BLaER1 treated with 17β-estradiol and CSF1 and Interleukin-3, amounts not matched to agents 10 nM and 100 nM (cell line): ENCODE data around the gene LIX1L.
A peak's percentile ranks its signal among the peaks of the same experiment; 100 is the strongest.

Experiments used
- H3K27ac ChIP-seq, 11 experiments: shearing (Covaris generic); formaldehyde crosslinking; 2 replicates each; pipeline ENCODE4 v1.8.1; 2022
- H3K27me3 ChIP-seq, 11 experiments: shearing (Covaris generic); formaldehyde crosslinking; 2 replicates each; pipeline ENCODE4 v1.8.1; 2022
- H3K36me3 ChIP-seq, 11 experiments: shearing (Covaris generic); formaldehyde crosslinking; 2 replicates each; pipeline ENCODE4 v1.8.1; 2022
- H3K4me1 ChIP-seq, 10 experiments: shearing (Covaris generic); formaldehyde crosslinking; 2 replicates each; pipeline ENCODE4 v1.8.1; 2022
- H3K4me2 ChIP-seq, 11 experiments: shearing (Covaris generic); formaldehyde crosslinking; 2 replicates each; pipeline ENCODE4 v1.8.1; 2022
- H3K4me3 ChIP-seq, 10 experiments: shearing (Covaris generic); formaldehyde crosslinking; 2 replicates each; pipeline ENCODE4 v1.8.1; 2022
- H3K9ac ChIP-seq, 11 experiments: shearing (Covaris generic); formaldehyde crosslinking; 2 replicates each; pipeline ENCODE4 v1.8.1; 2022
- H3K9me3 ChIP-seq, 11 experiments: shearing (Covaris generic); formaldehyde crosslinking; replicated peaks in 1 of 11; 2 replicates each; pipeline ENCODE4 v1.8.1; 2022
- H4K20me1 ChIP-seq, 11 experiments: shearing (Covaris generic); formaldehyde crosslinking; 2 replicates each; pipeline ENCODE4 v1.8.1; 2022
- Cebpa-rat ChIP-seq, 11 experiments: shearing (Covaris generic); IDR thresholded peaks; 2 replicates each; pipeline ENCODE4 v1.8.1; 2022

LIX1L gene

DNA sequence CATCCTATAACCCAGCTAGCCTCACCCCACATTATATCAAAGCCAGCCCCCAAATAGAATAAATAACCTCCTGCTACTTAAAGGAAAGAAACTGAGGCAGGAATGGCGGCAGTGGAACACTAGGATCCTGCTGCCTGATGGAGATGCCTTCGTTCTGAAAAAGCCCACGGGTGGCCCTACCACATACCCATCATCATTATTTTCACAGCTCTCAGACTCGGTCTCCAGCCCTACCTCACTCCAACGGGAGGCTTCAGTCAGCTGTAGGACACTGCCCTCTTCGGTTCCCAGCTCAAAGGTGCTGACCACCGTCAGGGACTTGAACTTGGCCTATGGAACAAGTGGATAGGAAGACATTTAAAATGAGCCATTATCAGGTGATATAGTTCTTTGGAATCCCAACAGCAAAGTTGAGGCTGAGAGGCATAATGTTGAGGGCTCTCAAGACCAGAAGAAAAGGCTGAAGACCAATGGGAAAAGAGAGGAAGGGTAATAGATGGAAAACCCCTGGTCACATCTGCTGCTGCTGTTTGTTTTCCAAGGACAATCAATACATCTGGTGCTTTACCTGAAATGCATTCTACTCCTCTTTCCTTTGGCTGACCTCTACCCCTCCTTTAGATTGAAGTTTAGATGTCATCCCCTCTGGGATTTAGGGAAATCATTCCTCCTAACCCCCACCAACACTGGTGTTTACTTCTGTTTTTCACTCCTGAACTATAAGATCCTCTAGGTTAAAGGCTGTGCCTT is 64.3 kb downstream of the LIX1L start:
- Histone ChIP-seq H3K27ac (no peak overlapping the region), H3K4me1 (peaks cover 6 to 16% (median 12%) of the 10 kb centered on the region in 10 experiments; a peak in 19 of 20 replicates)

DNA sequence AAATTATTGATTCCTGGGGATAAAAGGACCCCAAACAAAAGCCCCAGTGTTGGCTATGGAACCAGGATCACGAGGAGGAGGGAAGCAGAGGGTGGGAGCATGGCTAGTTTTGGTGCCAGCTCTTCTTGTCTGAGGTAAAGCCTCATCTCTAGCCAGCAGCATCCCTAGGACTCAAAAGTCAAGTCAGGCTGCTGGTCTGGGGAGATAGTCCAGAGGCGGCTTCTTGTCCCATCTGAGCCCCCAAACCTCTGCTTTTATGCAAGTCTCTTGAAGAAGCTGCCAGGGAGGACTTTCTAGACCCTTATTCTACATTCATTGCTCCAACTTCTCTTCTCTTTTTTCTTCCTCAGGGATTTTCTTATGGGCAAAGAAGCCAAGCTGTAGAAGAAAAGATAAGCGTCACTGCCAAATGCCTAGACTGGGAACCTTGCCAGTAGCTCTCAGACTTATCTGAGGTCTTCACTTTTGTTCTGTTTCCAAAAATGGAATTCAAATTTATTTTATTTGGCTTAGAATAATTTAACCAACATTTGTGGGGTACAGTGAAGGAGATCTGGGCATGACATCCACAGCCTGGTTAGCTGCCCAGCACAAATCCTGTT is 65.2 kb downstream of the LIX1L start:
- Histone ChIP-seq H3K4me2 (peak overlapping the region in 10 of 11 experiments; percentile 4 to 78 (median 61); a peak in 16 of 22 replicates), H3K27me3 (no peaks in the 10 kb centered on the region), H3K4me1 (peaks cover 6 to 16% (median 12%) of the 10 kb centered on the region in 10 experiments; a peak in 19 of 20 replicates), H3K4me3 (no peak overlapping the region), H3K9ac (peak overlapping the region in 9 of 11 experiments; percentile 20 to 66 (median 47); a peak in 13 of 22 replicates), H3K36me3 (no peaks in the 10 kb centered on the region), H3K9me3 (no peaks in the 10 kb centered on the region), H4K20me1 (no peaks in the 10 kb centered on the region), H3K27ac (peak overlapping the region in 3 of 11 experiments; percentile 11 to 16 (median 12); a peak in 2 of 22 replicates)
- TF ChIP-seq Cebpa-rat (IDR thresholded peaks at IDR 0.05), result no peak

More for the DNA sequence above, 64.3 kb downstream of the LIX1L start:
- no peaks in the 10 kb centered on the region for H4K20me1 ChIP-seq
- TF ChIP-seq Cebpa-rat (IDR thresholded peaks at IDR 0.05), result no peak
- no peak overlapping the region for H3K4me2 ChIP-seq
- no peaks in the 10 kb centered on the region for H3K36me3 ChIP-seq
- no peaks in the 10 kb centered on the region for H3K9me3 ChIP-seq
- H3K9ac ChIP-seq, result no peak overlapping the region
- H3K27me3 ChIP-seq, result no peaks in the 10 kb centered on the region
- H3K4me3 ChIP-seq, result no peak overlapping the region

DNA sequence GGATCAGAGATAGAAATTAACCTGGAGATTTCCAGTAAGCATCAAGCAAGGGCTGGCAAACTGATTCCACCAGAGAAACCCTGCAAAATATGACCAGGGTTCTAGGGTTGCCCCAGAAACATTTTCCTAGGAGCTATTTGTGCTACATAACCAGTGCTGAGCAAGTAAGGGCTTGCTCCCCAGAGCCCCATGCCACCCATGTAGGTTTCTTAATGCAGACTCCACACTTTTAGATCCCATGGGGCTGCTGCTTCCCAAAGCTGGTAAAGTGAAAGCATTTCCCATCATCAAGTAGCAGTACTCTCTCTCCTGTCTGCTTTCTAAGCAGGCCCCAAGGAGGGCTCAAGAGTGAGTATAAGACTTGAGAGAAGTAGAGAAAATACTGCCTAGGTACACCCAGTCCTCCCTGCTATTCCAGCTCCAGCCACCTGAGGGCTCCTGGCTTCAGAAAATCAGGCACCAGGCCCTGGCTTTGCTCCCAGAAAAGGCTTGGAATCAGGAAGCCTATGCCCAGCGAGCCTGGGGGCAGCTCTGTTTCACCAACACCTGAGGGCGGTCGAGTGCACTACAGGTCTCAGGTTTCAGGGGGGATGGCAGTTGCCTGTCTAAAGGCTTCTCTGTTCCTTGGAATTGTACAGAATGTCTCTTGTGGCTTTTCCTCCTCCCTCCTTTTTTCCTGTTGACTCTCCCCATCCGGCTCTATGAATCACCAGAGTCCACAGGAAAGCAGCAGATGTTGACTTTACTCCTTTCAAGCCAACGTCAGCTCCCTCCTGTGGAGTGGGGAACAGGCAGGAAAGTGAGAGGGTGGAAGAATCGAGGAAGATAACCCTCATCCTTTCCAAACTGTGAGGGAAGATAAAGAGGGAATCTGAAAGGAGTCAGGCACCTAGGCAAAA is 66.0 kb downstream of the LIX1L start:
- no peak for TF ChIP-seq Cebpa-rat (IDR thresholded peaks at IDR 0.05)
- Histone ChIP-seq H3K9ac (peak overlapping the region in 9 of 11 experiments; percentile 20 to 66 (median 47); a peak in 14 of 22 replicates), H3K4me3 (no peak overlapping the region), H3K27me3 (no peaks in the 10 kb centered on the region), H3K36me3 (no peaks in the 10 kb centered on the region), H3K27ac (peak overlapping the region in 3 of 11 experiments; percentile 11 to 16 (median 12); a peak in 3 of 22 replicates), H3K4me1 (peaks cover 6 to 16% (median 12%) of the 10 kb centered on the region in 10 experiments; a peak in 19 of 20 replicates), H4K20me1 (no peaks in the 10 kb centered on the region), H3K9me3 (no peaks in the 10 kb centered on the region), H3K4me2 (peak overlapping the region; percentile 4 to 78 (median 56); a peak in 18 of 22 replicates)

DNA sequence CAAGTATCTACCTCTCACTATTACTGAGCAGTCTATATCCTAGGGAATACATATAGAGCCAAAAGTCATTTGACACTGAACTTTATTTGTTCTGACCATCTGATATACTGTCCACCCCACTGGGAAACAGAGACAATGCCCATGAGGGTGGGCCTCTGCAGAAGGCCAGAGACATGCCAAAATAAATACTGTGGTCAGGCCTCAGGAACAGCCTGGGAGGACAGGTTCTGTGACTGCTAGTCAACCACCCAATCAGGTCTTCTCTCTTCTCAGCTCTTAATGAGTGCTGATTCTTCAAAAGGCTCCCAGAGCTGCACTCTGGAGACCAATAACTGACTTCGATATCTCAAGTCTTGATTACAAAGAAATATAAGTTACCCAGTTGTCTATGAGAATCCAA is 66.7 kb downstream of the LIX1L start:
- Histone ChIP-seq H3K27ac (no peak overlapping the region), H3K9me3 (no peaks in the 10 kb centered on the region), H4K20me1 (no peaks in the 10 kb centered on the region), H3K4me3 (no peak overlapping the region), H3K4me1 (peaks cover 8 to 20% (median 12%) of the 10 kb centered on the region in 10 experiments; a peak in 19 of 20 replicates), H3K36me3 (no peaks in the 10 kb centered on the region), H3K27me3 (no peaks in the 10 kb centered on the region), H3K4me2 (0 out of 22 replicates have a peak overlapping the region, but pooled peaks of 1 of the 11 experiments have one; percentile 66), H3K9ac (peak overlapping the region in 3 of 11 experiments; percentile 32 to 47 (median 40); a peak in 3 of 22 replicates)
- TF ChIP-seq Cebpa-rat (IDR thresholded peaks at IDR 0.05), result no peak

DNA sequence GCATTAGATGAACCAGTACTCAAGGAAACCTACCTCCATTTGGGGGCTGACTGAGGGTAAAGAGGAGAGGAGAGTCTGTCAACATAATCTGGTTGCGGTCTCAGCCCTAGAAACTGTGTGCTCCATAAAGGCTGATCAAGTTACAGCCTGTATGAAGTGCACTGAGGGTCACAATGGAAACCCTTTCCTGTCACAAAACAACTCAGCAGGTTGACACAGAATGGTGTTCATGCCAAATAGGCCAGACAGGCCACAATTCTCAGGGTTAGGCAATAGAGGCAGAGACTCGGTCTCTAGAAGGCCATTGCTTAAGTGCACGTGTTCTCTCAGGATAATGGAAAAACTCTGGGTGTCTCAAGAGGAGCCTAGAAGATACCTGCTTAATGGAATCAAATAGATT is 68.1 kb downstream of the LIX1L start:
- Histone ChIP-seq H3K4me1 (peaks cover 14 to 25% (median 19%) of the 10 kb centered on the region in 10 experiments), H4K20me1 (peaks cover 0 to 8% (median 0%) of the 10 kb centered on the region in 11 experiments; a peak in 1 of 22 replicates), H3K27me3 (peaks cover 8 to 9% (median 9%) of the 10 kb centered on the region in 11 experiments; a peak in 20 of 22 replicates), H3K9me3 (no peaks in the 10 kb centered on the region), H3K36me3 (no peaks in the 10 kb centered on the region), H3K27ac (no peak overlapping the region), H3K4me3 (no peak overlapping the region), H3K9ac (no peak overlapping the region), H3K4me2 (no peak overlapping the region)
- TF ChIP-seq Cebpa-rat (IDR thresholded peaks at IDR 0.05), result no peak

DNA sequence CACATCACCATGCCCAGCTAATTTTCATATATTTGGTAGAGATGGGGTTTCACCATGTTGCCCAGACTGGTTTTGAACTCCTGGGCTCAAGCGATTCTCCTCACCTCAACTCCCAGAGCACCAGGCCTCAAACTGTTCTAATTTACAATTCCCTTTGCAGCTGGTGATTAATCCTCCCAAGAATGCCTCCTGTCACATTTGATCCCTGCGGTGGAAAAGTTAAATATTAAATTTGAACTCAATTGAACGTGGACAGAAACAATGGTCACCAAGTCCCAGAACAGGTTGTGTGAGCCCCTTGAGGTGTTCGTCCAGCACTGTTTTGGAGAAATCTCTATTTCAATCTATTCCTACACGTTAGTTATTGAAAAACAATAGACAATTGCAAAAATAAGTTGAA is 70.2 kb downstream of the LIX1L start:
- Histone ChIP-seq H3K36me3 (no peaks in the 10 kb centered on the region), H3K27ac (no peak overlapping the region), H3K4me2 (no peak overlapping the region), H3K27me3 (peaks cover 10 to 18% (median 13%) of the 10 kb centered on the region in 11 experiments; a peak in 20 of 22 replicates), H3K4me1 (peaks cover 14 to 24% (median 19%) of the 10 kb centered on the region in 10 experiments), H3K9ac (no peak overlapping the region), H4K20me1 (peaks cover 0 to 10% (median 0%) of the 10 kb centered on the region in 11 experiments; a peak in 1 of 22 replicates), H3K9me3 (no peaks in the 10 kb centered on the region), H3K4me3 (no peak overlapping the region)
- no peak for TF ChIP-seq Cebpa-rat (IDR thresholded peaks at IDR 0.05)

DNA sequence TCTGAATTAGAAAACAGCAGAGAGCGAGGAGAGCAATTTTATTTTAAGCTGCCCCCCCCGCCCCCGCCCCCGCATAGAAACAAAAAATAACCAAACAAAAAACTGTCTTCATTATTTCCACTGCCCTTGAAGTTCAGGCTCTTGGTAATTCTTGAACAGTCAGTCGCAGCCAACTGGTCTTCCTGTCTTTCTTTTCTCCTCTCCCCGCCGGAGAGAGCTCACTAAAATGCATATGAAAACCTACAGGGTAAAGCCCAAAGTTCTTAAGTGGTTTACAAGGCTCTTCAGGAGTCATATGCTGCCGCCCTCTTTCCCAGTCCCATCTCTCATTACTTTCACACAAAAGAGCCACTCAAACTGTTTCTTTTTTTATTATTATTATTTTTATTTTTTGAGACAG is 71.0 kb downstream of the LIX1L start:
- peaks cover 7 to 16% (median 11%) of the 10 kb centered on the region in 10 experiments; a peak in 19 of 20 replicates for H3K4me1 ChIP-seq
- H3K4me3 ChIP-seq, result no peak overlapping the region
- no peak for TF ChIP-seq Cebpa-rat (IDR thresholded peaks at IDR 0.05)
- peaks cover 0 to 10% (median 0%) of the 10 kb centered on the region in 11 experiments; a peak in 1 of 22 replicates for H4K20me1 ChIP-seq
- no peaks in the 10 kb centered on the region for H3K36me3 ChIP-seq
- H3K27me3 ChIP-seq, result peaks cover 10 to 18% (median 13%) of the 10 kb centered on the region in 11 experiments; a peak in 20 of 22 replicates
- no peak overlapping the region for H3K9ac ChIP-seq
- peak overlapping the region in 1 of 11 experiments; percentile 80; a peak in 1 of 22 replicates for H3K4me2 ChIP-seq
- H3K27ac ChIP-seq, result no peak overlapping the region
- H3K9me3 ChIP-seq, result no peaks in the 10 kb centered on the region

DNA sequence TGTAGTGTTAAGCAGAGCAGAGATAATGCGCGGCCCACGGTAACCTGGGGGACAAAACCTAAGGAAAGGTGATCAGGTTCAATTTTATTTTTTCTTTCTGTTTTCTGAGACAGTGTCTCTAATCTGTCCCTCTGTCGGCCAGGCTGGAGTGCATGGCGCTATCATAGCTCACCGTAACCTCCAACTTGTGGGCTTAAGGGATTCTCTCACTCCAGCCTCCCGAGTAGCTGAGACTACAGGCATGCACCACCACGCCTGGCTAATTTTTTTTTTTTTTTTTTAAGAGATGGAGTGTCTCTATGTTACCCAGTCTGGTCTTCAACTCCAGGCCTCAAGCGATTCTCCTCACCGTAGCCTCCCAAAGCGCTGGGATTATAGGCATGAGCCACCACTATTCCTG is 71.4 kb downstream of the LIX1L start:
- Histone ChIP-seq H3K9me3 (no peaks in the 10 kb centered on the region), H3K27ac (no peak overlapping the region), H3K9ac (peak overlapping the region in 3 of 11 experiments; percentile 30 to 41 (median 41); a peak in 3 of 22 replicates), H3K4me2 (peak overlapping the region; percentile 80 to 93 (median 88)), H3K27me3 (peaks cover 10 to 18% (median 13%) of the 10 kb centered on the region in 11 experiments; a peak in 20 of 22 replicates), H4K20me1 (peaks cover 0 to 10% (median 0%) of the 10 kb centered on the region in 11 experiments; a peak in 1 of 22 replicates), H3K36me3 (no peaks in the 10 kb centered on the region), H3K4me1 (peaks cover 4 to 11% (median 7%) of the 10 kb centered on the region in 10 experiments; a peak in 18 of 20 replicates), H3K4me3 (peak overlapping the region; percentile 56 to 75 (median 65); a peak in 18 of 20 replicates)
- no peak for TF ChIP-seq Cebpa-rat (IDR thresholded peaks at IDR 0.05)
